Measurements from ENCODE around the gene SPOCK2. TPM values are rescaled to one million over a fixed set of nuclear protein-coding genes. Genes with fewer than 3 reads are reported as not detected.
"Not testable (repeated sequence)": the region's sequence is repeated elsewhere in the genome, so short reads cannot be mapped to it uniquely, and the experiment has no call there.

Gene SPOCK2, protein sequence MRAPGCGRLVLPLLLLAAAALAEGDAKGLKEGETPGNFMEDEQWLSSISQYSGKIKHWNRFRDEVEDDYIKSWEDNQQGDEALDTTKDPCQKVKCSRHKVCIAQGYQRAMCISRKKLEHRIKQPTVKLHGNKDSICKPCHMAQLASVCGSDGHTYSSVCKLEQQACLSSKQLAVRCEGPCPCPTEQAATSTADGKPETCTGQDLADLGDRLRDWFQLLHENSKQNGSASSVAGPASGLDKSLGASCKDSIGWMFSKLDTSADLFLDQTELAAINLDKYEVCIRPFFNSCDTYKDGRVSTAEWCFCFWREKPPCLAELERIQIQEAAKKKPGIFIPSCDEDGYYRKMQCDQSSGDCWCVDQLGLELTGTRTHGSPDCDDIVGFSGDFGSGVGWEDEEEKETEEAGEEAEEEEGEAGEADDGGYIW
- 0.36 and 0.98 TPM in 2 replicates for total RNA-seq (ENCODE audit: low replicate concordance)

DNA sequence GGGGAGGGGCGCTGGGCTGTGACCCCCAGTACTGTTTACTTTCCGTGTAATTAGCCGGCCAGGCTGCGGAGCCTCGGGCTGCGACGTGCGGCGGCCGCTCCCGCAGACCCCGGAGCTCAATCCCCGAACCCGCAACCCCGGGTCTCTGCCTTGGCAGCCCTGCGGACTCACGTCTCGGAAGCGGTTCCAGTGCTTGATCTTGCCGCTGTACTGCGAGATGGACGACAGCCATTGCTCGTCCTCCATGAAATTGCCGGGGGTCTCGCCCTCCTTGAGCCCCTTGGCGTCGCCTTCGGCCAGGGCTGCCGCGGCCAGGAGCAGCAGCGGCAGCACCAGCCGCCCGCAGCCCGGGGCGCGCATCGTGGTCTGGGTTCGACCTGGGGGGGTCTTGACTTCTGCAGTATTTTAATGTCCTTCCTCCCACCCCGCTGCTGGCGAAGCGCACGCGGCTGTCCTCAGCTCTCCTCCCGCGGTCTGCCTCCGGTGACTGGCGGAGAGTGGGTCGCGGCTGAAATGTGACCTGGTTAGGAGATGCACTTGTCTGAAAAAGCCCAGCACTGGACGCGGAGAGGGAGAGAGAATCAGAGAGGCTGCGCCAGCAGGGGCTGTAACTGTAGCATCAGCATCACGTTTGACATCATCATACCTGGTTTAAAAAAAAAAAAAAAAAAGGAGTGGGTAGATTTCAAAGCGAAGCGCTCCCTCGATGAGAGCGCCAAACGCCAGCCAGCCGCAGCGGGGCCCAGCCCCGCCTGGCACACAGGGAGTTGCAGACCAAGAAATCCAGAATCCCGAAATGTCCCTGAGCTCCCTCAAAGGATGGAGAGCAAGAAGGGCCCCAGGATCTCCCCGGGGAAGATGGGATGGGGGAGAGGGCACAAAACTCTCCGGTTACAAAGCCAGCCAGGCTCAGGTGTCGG lies at the start of gene SPOCK2:
SPOCK2 (minus strand) TSS at position 583 of the 920 bp plus-strand sequence; CDS start at position 360, 223 bp downstream.
- TF ChIP-seq CTCF (IDR thresholded peaks at IDR 0.05; ENCODE audit: insufficient read depth, low read length), result no peak
- DNase-seq (ENCODE audit: low read depth), result no peak
- peak within 1 kb of the TSS; percentile 42 for H3K4me3 ChIP-seq (ENCODE audit: low read depth, low read length)

GRCh38 chr10:72137583-72137982 lies 49.2 kb upstream of the SPOCK2 start:
- TF ChIP-seq CTCF (IDR thresholded peaks at IDR 0.05; ENCODE audit: insufficient read depth, low read length), result no peak
- DNase-seq (ENCODE audit: low read depth), result no peak
- H3K4me3 ChIP-seq (ENCODE audit: low read depth, low read length), result no peak overlapping the region

DNA sequence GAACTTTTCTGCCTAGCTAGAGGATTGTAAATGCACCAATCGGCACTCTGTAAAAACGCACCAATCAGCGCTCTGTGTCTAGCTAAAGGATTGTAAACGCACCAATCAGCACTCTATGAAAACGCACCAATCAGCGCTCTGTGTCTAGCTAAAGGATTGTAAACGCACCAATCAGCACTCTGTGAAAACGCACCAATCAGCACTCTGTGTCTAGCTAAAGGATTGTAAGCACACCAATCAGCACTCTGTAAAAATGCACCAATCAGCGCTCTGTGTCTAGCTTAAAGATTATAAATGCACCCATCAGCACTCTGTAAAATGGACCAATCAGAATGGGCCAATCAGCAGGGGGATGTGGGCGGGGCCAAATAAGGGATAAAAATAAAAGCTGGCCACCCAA lies 47.9 kb upstream of the SPOCK2 start:
- not testable (repeated sequence) for H3K4me3 ChIP-seq (ENCODE audit: low read depth, low read length); DNase-seq (ENCODE audit: low read depth)

GRCh38 chr10:72134785-72135767 lies 46.7 kb upstream of the SPOCK2 start:
- no peak for TF ChIP-seq CTCF (IDR thresholded peaks at IDR 0.05; ENCODE audit: insufficient read depth, low read length)
- DNase-seq (ENCODE audit: low read depth), result no peak
- H3K4me3 ChIP-seq (ENCODE audit: low read depth, low read length), result no peak overlapping the region

- peak; percentile 48 for DNase-seq (ENCODE audit: low read depth)
- no peak for TF ChIP-seq CTCF (IDR thresholded peaks at IDR 0.05; ENCODE audit: insufficient read depth, low read length)
- no peak overlapping the region for H3K4me3 ChIP-seq (ENCODE audit: low read depth, low read length)
These were observed 45.2 kb upstream of the SPOCK2 start for GRCh38 chr10:72133517-72133916.

GRCh38 chr10:72132854-72133253 lies 44.5 kb upstream of the SPOCK2 start:
- H3K4me3 ChIP-seq (ENCODE audit: low read depth, low read length), result no peak overlapping the region
- no peak for TF ChIP-seq CTCF (IDR thresholded peaks at IDR 0.05; ENCODE audit: insufficient read depth, low read length)
- no peak for DNase-seq (ENCODE audit: low read depth)
